Measurements from ENCODE around the gene SLC25A4.

GRCh38 chr4:185183622-185184281, 40.7 kb downstream of the SLC25A4 start:
- TF ChIP-seq CTCF (IDR thresholded peaks at IDR 0.05), result peak; percentile 41
- TF ChIP-seq USF2 (CRISPR knock-in tag; IDR thresholded peaks at IDR 0.05), result no peak
- TF ChIP-seq ETV6 (CRISPR knock-in tag; IDR thresholded peaks at IDR 0.05), result no peak
- TF ChIP-seq ZNF232 (CRISPR knock-in tag; IDR thresholded peaks at IDR 0.05), result no peak
- no peak for TF ChIP-seq TEAD4 (CRISPR knock-in tag; IDR thresholded peaks at IDR 0.05)
- no peak for TF ChIP-seq FOXJ3 (CRISPR knock-in tag; IDR thresholded peaks at IDR 0.05; ENCODE audit: borderline replicate concordance)
- no peak for TF ChIP-seq MAX (CRISPR knock-in tag; IDR thresholded peaks at IDR 0.05)
- no peak for TF ChIP-seq ZNF281 (CRISPR knock-in tag; IDR thresholded peaks at IDR 0.05)
- no peak for TF ChIP-seq ZNF138 (CRISPR knock-in tag; conservative IDR thresholded peaks at IDR 0.05)
- no peak for TF ChIP-seq PRDM15 (CRISPR knock-in tag; IDR thresholded peaks at IDR 0.05)
- TF ChIP-seq MXD4 (CRISPR knock-in tag; IDR thresholded peaks at IDR 0.05; ENCODE audit: borderline replicate concordance), result no peak

Measured in WTC11 (cell line).